Type B pancreatic cell (in vitro differentiated cells): ENCODE data around the gene POU2F1. TPM values are rescaled to one million over a fixed set of nuclear protein-coding genes. Genes with fewer than 3 reads are reported as not detected.

Experiments used
- DNase-seq: peaks from one replicate; pipeline ENCODE4 v3.0.0; 2021; ENCODE audit warnings: mixed read lengths; ENCODE audit not compliant: unreplicated experiment; ENCODE audit errors: extremely low spot score
- H3K27ac Mint-ChIP-seq: 2 replicates; pipeline ENCODE4 v1.8.0; 2021; ENCODE audit warnings: mild to moderate bottlenecking, mixed read lengths
- H3K27me3 Mint-ChIP-seq: 2 replicates; pipeline ENCODE4 v1.8.0; 2021; ENCODE audit warnings: mixed read lengths
- H3K36me3 Mint-ChIP-seq: 2 replicates; pipeline ENCODE4 v1.8.0; 2021; ENCODE audit warnings: mixed read lengths
- H3K4me1 Mint-ChIP-seq: one replicate; pipeline ENCODE4 v1.8.0; 2021; ENCODE audit warnings: mixed read lengths; ENCODE audit not compliant: unreplicated experiment
- H3K4me3 Mint-ChIP-seq: 2 replicates; pipeline ENCODE4 v1.8.0; 2021; ENCODE audit warnings: mild to moderate bottlenecking, mixed read lengths
- H3K9me3 Mint-ChIP-seq: 2 replicates; pipeline ENCODE4 v1.8.0; 2021; ENCODE audit warnings: mixed read lengths
- total RNA-seq: library from RNA; stranded (reverse); gene quantifications from 2 replicates; pipeline ENCODE4 v1.2.1, GENCODE V29; 2021; ENCODE audit warnings: low replicate concordance
- TF ChIP-seq, protein P1 (sequence below): fragments of 200-600 bp; sonication (generic); conservative IDR thresholded peaks from 2 replicates; pipeline ENCODE4 v1.5.0; 2021; ENCODE audit warnings: antibody characterized with exemption, mild to moderate bottlenecking

POU2F1 gene
- total RNA-seq, 1 donor from 2014 or later, result 24.2 TPM

DNA sequence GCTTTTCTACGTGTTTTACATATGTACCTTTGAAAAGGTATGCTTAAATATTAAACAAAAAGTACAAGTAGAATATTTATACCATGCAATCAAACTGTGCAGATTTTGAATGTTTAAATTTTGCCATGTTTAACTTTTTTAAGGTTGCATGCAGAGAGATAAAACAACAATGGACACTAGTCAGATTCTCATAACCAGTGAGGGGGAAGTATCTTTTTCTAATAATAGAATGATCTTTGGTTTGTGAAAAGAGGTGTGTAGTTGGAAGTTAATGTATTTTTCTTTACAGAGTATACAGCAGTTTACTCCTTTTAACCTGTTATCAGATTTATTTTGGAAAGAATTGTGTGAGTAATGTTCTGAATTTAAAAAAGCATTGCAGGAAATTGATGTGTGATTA lies 27.1 kb downstream of the POU2F1 start:
- no peaks in the 10 kb centered on the region for H3K27me3 Mint-ChIP-seq
- H3K9me3 Mint-ChIP-seq, result no peaks in the 10 kb centered on the region
- H3K36me3 Mint-ChIP-seq, result peaks cover 4% of the 10 kb centered on the region
- DNase-seq, result no peak
- H3K4me1 Mint-ChIP-seq, result peaks cover 9% of the 10 kb centered on the region
- H3K4me3 Mint-ChIP-seq, result no peak overlapping the region
- H3K27ac Mint-ChIP-seq, result no peak overlapping the region
- TF ChIP-seq, protein P1, sequence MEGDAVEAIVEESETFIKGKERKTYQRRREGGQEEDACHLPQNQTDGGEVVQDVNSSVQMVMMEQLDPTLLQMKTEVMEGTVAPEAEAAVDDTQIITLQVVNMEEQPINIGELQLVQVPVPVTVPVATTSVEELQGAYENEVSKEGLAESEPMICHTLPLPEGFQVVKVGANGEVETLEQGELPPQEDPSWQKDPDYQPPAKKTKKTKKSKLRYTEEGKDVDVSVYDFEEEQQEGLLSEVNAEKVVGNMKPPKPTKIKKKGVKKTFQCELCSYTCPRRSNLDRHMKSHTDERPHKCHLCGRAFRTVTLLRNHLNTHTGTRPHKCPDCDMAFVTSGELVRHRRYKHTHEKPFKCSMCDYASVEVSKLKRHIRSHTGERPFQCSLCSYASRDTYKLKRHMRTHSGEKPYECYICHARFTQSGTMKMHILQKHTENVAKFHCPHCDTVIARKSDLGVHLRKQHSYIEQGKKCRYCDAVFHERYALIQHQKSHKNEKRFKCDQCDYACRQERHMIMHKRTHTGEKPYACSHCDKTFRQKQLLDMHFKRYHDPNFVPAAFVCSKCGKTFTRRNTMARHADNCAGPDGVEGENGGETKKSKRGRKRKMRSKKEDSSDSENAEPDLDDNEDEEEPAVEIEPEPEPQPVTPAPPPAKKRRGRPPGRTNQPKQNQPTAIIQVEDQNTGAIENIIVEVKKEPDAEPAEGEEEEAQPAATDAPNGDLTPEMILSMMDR, result no peak

DNA sequence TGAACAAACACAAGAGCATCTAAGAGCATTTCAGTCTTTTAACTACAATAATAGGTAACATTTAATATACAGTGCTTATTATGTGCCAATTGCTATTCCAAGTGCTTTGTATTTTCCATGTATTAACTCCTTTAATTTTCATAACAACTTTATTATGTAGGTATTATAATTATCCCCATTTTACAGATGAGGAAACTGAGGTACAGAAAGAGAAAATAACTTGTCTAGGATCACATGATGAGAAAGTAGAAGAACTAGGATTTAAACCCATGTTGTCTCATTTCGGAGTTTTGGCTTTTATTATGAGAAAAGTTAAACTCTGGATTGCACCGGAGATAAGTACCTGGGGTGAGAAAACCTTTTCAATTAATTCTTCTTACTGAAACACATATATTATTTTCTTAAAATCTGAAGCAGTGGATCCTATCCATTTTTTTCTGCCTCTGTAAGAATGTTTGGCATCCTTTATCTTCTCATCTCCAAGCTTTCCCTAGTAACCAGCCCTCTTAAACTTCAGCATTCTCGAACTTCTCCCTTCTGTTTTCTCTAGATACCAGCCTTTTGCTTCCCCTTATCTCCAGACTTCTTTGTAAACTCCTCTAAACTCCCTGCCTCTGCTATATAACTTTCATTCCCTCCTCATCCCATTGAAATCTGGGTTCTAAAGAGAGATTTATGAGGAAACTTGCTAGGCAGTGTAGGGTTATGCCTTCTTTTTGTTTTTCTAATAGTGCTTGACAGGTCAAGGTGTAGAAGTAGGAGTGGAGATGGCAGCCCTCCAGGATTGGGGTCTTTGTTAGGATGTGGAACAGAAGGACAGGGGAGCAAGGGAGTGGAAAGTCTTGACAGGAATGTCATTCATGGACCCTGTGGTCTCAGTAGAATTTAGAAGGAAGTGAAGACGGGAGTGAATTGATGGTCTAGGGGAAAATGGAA lies 28.3 kb downstream of the POU2F1 start:
- Mint-ChIP-seq H3K27ac (peak overlapping the region; percentile 63), H3K27me3 (no peaks in the 10 kb centered on the region), H3K4me1 (peaks cover 9% of the 10 kb centered on the region), H3K36me3 (peaks cover 4% of the 10 kb centered on the region), H3K4me3 (no peak overlapping the region), H3K9me3 (no peaks in the 10 kb centered on the region)
- no peak for DNase-seq
- TF ChIP-seq, protein P1, result no peak

DNA sequence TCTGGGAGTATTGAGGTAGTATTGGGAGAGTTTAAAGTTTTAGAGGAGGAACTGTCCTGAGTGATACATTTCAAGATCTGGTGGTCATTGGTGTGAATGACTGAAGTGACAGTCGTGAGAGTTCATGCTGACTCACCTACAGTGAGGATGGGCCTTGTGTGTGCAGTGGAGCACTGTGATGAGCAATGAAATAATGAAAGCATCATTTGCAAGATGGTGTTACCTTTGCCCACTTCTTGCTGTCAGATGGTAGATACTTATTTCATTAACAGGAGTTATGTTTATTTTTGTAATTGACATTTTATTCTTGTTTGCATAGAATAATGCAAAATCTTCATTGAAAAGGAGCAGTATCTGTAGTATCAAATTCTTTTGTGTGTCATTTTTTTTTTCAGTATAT lies 29.0 kb downstream of the POU2F1 start:
- no peaks in the 10 kb centered on the region for H3K9me3 Mint-ChIP-seq
- H3K4me1 Mint-ChIP-seq, result peaks cover 13% of the 10 kb centered on the region
- no peak for DNase-seq
- H3K36me3 Mint-ChIP-seq, result peaks cover 2% of the 10 kb centered on the region
- H3K27ac Mint-ChIP-seq, result peak overlapping the region; percentile 63
- H3K4me3 Mint-ChIP-seq, result no peak overlapping the region
- no peaks in the 10 kb centered on the region for H3K27me3 Mint-ChIP-seq
- TF ChIP-seq, protein P1, result no peak

- no peaks in the 10 kb centered on the region for H3K9me3 Mint-ChIP-seq
Observed at GRCh38 chr1:167250482-167250881, 29.8 kb downstream of the POU2F1 start.

DNA sequence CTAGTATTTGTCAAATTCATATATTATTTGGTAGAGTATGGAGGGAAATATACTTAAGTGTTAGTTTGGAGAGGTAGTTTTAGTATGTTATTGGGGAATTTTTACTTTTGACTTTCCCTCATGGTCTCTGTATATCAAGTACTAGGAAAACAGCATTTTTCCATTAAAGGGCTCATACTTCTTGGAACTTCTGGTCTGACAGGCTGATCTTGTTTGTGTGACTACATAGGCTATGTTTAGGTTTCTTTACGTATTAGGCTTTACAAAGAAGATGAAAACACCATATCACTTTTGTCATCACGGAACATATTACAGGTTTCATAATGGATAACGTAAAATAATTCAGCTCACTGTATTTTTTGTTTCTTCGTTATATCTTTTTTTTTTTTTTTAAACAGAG lies 30.8 kb downstream of the POU2F1 start:
- Mint-ChIP-seq H3K36me3 (peaks cover 3% of the 10 kb centered on the region), H3K4me1 (peaks cover 14% of the 10 kb centered on the region), H3K27ac (peak overlapping the region; percentile 86), H3K9me3 (no peaks in the 10 kb centered on the region), H3K4me3 (peak overlapping the region; percentile 57), H3K27me3 (no peaks in the 10 kb centered on the region)
- TF ChIP-seq, protein P1, result no peak
- DNase-seq, result no peak

More at GRCh38 chr1:167250482-167250881, 29.8 kb downstream of the POU2F1 start:
- Mint-ChIP-seq H3K4me1 (peaks cover 14% of the 10 kb centered on the region), H3K36me3 (peaks cover 3% of the 10 kb centered on the region), H3K4me3 (no peak overlapping the region), H3K27me3 (no peaks in the 10 kb centered on the region), H3K27ac (no peak overlapping the region)
- no peak for DNase-seq
- TF ChIP-seq, protein P1, result no peak
